ENCODE results near the gene PPT1. TPM values are rescaled to one million over a fixed set of nuclear protein-coding genes. Genes with fewer than 3 reads are reported as not detected.

Gene PPT1
- total RNA-seq, 2 donors from 2014 or later, result 86.2 to 126 TPM

- Histone ChIP-seq H3K9me3 (no peaks in the 10 kb centered on the region), H3K27ac (no peak overlapping the region), H3K4me3 (no peak overlapping the region), H3K27me3 (replicated peaks; ENCODE audit: insufficient read depth) (no peaks in the 10 kb centered on the region), H3K36me3 (peaks cover 19 to 22% of the 10 kb centered on the region in 2 donors), H3K4me1 (replicated peaks) (no peaks in the 10 kb centered on the region)
- no peak for DNase-seq (ENCODE audit: low spot score)
- intact Hi-C loops (cut with DNase I), result no loop called here
- TF ChIP-seq CTCF (IDR thresholded peaks at IDR 0.05) (no peak), POLR2A (IDR thresholded peaks at IDR 0.05) (no peak), POLR2AphosphoS5 (IDR thresholded peaks at IDR 0.05) (no peak)
- WGBS, result 89% methylated on average over 2 of the region's 2 CpGs
Observed at GRCh38 chr1:40064797-40065499, 32.1 kb downstream of the PPT1 start.

- Histone ChIP-seq H3K27ac (peak overlapping the region; percentile 10 to 32), H3K36me3 (peaks cover 8 to 10% of the 10 kb centered on the region in 2 donors)
- no peak for TF ChIP-seq CTCF (IDR thresholded peaks at IDR 0.05)
- no peak for TF ChIP-seq POLR2A (IDR thresholded peaks at IDR 0.05)
- no peak for TF ChIP-seq POLR2AphosphoS5 (IDR thresholded peaks at IDR 0.05)
Observed at GRCh38 chr1:40059960-40060750, 36.9 kb downstream of the PPT1 start.

GRCh38 chr1:40059338-40059959, 37.6 kb downstream of the PPT1 start:
- H3K9me3 ChIP-seq, result no peaks in the 10 kb centered on the region
- no peak overlapping the region for H3K4me3 ChIP-seq
- peaks cover 2 to 5% of the 10 kb centered on the region in 2 donors for H3K36me3 ChIP-seq
- peak overlapping the region; percentile 10 to 32 for H3K27ac ChIP-seq
- intact Hi-C loops (cut with DNase I), result no loop called here
- H3K4me1 ChIP-seq (replicated peaks), result no peaks in the 10 kb centered on the region
- DNase-seq (ENCODE audit: low spot score), result no peak
- WGBS, result 51% methylated on average over 4 of the region's 4 CpGs
- H3K27me3 ChIP-seq (replicated peaks; ENCODE audit: insufficient read depth), result no peaks in the 10 kb centered on the region
- peak; percentile 29 for TF ChIP-seq POLR2AphosphoS5 (IDR thresholded peaks at IDR 0.05)
- TF ChIP-seq CTCF (IDR thresholded peaks at IDR 0.05), result no peak

More at GRCh38 chr1:40059960-40060750, 36.9 kb downstream of the PPT1 start:
- Histone ChIP-seq H3K9me3 (no peaks in the 10 kb centered on the region), H3K4me3 (no peak overlapping the region), H3K27me3 (replicated peaks; ENCODE audit: insufficient read depth) (no peaks in the 10 kb centered on the region), H3K4me1 (replicated peaks) (no peaks in the 10 kb centered on the region)
- intact Hi-C loops (cut with DNase I), result no loop called here
- no peak for DNase-seq (ENCODE audit: low spot score)
- 43% methylated on average over 7 of the region's 7 CpGs for WGBS

GRCh38 chr1:40058453-40059337, 38.4 kb downstream of the PPT1 start:
- H3K4me3 ChIP-seq, result no peak overlapping the region
- TF ChIP-seq POLR2A (IDR thresholded peaks at IDR 0.05) (no peak), CTCF (IDR thresholded peaks at IDR 0.05) (no peak), POLR2AphosphoS5 (IDR thresholded peaks at IDR 0.05) (no peak)
- no peaks in the 10 kb centered on the region for H3K4me1 ChIP-seq (replicated peaks)
- no peaks in the 10 kb centered on the region for H3K27me3 ChIP-seq (replicated peaks; ENCODE audit: insufficient read depth)
- 84% methylated on average over 7 of the region's 7 CpGs for WGBS
- H3K27ac ChIP-seq, result no peak overlapping the region
- intact Hi-C loops (cut with DNase I), result no loop called here
- H3K36me3 ChIP-seq, result no peaks in the 10 kb centered on the region
- DNase-seq (ENCODE audit: low spot score), result no peak
- no peaks in the 10 kb centered on the region for H3K9me3 ChIP-seq

Measured in prostate gland (tissue), 2 donors.